GM12872 (cell line): Measurements from ENCODE around the gene GCNT2.

Experiments used
- TF ChIP-seq, protein P1 (sequence below): IDR thresholded peaks from 3 replicates; pipeline ENCODE4 v1.5.1; 2011; ENCODE audit warnings: low read depth, mild to moderate bottlenecking, low read length, moderate library complexity; ENCODE audit not compliant: insufficient read depth

The GCNT2 gene

GRCh38 chr6:10621847-10622246, 100.7 kb downstream of the GCNT2 start:
- TF ChIP-seq, protein P1, sequence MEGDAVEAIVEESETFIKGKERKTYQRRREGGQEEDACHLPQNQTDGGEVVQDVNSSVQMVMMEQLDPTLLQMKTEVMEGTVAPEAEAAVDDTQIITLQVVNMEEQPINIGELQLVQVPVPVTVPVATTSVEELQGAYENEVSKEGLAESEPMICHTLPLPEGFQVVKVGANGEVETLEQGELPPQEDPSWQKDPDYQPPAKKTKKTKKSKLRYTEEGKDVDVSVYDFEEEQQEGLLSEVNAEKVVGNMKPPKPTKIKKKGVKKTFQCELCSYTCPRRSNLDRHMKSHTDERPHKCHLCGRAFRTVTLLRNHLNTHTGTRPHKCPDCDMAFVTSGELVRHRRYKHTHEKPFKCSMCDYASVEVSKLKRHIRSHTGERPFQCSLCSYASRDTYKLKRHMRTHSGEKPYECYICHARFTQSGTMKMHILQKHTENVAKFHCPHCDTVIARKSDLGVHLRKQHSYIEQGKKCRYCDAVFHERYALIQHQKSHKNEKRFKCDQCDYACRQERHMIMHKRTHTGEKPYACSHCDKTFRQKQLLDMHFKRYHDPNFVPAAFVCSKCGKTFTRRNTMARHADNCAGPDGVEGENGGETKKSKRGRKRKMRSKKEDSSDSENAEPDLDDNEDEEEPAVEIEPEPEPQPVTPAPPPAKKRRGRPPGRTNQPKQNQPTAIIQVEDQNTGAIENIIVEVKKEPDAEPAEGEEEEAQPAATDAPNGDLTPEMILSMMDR, result no peak

GRCh38 chr6:10624836-10625235, 103.7 kb downstream of the GCNT2 start:
- TF ChIP-seq, protein P1, result no peak

DNA sequence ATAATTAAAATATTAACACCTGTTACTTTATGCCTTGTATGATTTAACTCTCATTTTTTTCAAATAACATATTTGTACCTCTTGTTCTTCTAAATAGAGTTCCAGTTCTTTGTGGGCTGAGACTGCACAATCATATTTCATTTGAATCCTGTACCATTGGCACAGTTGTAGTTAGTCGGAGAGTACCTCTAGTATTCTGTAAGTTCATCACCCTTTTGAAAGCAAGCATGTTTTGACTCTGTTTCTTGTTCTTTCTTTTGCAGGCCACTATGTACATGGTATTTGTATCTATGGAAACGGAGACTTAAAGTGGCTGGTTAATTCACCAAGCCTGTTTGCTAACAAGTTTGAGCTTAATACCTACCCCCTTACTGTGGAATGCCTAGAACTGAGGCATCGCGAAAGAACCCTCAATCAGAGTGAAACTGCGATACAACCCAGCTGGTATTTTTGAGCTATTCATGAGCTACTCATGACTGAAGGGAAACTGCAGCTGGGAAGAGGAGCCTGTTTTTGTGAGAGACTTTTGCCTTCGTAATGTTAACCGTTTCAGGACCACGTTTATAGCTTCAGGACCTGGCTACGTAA, 105.1 kb downstream of the GCNT2 start:
- TF ChIP-seq, protein P1, result no peak

GRCh38 chr6:10627800-10628199, 106.6 kb downstream of the GCNT2 start:
- TF ChIP-seq, protein P1, result no peak

- TF ChIP-seq, protein P1, result no peak
Measured at GRCh38 chr6:10630178-10630577, 109.0 kb downstream of the GCNT2 start.

DNA sequence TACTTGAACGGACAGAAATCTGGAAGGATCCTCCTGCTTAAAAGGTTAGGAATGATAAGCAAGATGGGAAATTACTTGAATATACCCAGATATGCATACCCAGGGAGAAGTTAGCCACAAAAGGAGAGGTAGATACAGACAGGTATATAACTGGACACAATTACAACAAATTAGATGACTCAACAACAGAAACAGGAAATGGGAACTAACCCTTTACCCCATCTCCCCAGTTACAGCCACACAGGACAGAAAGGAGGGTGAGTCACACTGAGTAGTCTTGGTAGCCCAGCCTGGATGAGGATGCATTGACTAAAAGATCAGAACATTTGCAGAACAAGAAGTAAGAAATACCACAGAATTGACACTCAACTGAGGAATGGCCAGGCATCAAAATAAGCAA, 112.1 kb downstream of the GCNT2 start:
- TF ChIP-seq, protein P1, result no peak

GRCh38 chr6:10640412-10640811, 119.3 kb downstream of the GCNT2 start:
- TF ChIP-seq, protein P1, result no peak
